Measurements from ENCODE around the gene MEIS2.

MEIS2 gene

DNA sequence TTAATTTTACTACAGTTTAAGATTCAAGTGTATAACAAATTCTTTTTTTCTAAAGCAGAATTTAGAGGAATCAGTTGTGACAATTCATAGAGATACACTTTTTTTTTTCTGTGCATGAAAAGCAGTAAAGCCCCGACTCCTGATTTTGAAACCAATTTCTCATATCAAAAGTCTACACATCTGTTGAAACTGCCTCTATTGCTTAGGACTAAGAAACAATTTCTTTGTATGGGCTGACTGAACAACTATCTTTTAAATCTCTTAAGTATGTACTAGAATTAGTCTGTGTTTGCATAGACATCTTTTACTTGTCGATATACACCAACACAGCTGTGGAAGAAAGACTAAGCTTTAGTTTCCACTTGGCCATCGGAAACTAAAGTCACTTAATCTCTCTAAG, 127.6 kb downstream of the MEIS2 start:
- TF ChIP-seq, protein P1, sequence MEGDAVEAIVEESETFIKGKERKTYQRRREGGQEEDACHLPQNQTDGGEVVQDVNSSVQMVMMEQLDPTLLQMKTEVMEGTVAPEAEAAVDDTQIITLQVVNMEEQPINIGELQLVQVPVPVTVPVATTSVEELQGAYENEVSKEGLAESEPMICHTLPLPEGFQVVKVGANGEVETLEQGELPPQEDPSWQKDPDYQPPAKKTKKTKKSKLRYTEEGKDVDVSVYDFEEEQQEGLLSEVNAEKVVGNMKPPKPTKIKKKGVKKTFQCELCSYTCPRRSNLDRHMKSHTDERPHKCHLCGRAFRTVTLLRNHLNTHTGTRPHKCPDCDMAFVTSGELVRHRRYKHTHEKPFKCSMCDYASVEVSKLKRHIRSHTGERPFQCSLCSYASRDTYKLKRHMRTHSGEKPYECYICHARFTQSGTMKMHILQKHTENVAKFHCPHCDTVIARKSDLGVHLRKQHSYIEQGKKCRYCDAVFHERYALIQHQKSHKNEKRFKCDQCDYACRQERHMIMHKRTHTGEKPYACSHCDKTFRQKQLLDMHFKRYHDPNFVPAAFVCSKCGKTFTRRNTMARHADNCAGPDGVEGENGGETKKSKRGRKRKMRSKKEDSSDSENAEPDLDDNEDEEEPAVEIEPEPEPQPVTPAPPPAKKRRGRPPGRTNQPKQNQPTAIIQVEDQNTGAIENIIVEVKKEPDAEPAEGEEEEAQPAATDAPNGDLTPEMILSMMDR (IDR thresholded peaks at IDR 0.05; ENCODE audit: insufficient read depth, low read depth, low read length, missing control alignments): no peak
- DNase-seq (ENCODE audit: low read depth): no peak
- H3K4me3 ChIP-seq (ENCODE audit: low read length): no peak overlapping the region

GRCh38 chr15:36970522-36970921, 129.8 kb downstream of the MEIS2 start:
- TF ChIP-seq, protein P1 (IDR thresholded peaks at IDR 0.05; ENCODE audit: insufficient read depth, low read depth, low read length, missing control alignments): no peak
- H3K4me3 ChIP-seq (ENCODE audit: low read length): no peak overlapping the region
- DNase-seq (ENCODE audit: low read depth): no peak

DNA sequence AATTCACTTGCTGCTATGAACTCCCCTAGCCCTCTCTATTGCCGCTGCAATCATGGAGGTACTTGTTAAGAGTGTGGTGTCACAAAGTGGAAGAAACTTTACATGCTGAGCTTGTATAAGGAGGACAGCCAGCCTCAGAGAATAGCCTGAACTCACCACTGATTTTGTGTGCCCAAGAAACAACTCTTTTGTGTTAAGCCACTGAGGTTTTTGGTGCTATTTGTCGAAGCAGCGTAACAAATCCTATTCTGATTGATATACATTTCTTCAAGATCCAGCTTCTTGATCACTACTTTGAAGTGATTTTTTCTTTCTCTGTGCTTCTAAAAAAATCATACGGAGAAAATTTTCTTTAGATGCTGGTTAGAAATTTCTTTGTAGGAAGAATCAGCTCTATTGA, 132.4 kb downstream of the MEIS2 start:
- TF ChIP-seq, protein P1 (IDR thresholded peaks at IDR 0.05; ENCODE audit: insufficient read depth, low read depth, low read length, missing control alignments): no peak
- no peak for DNase-seq (ENCODE audit: low read depth)
- no peak overlapping the region for H3K4me3 ChIP-seq (ENCODE audit: low read length)

GRCh38 chr15:36966708-36967107, 133.6 kb downstream of the MEIS2 start:
- DNase-seq (ENCODE audit: low read depth): no peak
- TF ChIP-seq, protein P1 (IDR thresholded peaks at IDR 0.05; ENCODE audit: insufficient read depth, low read depth, low read length, missing control alignments): no peak
- no peak overlapping the region for H3K4me3 ChIP-seq (ENCODE audit: low read length)

DNA sequence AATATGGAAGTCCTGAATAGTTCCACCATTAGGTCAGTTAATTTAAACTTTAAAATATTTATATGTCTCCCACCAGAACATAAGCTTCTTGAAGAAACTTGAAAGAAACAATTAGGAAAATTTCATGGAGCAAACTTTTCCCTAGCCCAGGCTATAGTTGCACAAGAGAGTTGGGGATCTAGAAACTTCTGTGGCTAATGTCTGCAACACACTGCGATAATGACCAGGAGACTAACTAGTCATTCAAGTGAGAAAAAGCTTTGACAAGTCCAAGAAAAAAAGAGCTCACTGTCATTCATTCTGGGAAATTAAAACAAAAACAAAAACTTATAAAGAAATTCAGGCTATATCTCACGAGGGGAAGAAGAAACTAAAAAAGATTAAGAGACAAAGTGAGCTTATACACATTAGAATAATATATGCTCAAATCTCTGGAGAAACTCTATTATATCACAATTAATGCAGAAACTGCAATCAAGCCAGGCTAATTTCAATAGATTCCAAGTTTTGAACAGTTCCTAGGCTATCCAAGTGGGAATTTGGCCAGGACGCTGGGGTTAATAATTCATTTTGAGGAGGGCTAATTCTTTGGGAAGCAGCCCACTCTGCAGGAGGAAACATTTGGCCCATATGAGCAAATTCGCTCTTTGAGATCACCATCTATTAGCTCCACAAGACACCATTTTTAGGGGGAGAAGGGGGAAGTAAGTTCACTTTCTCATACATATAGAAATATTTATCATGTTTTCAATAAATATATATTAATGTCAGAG, 134.6 kb downstream of the MEIS2 start:
- no peak overlapping the region for H3K4me3 ChIP-seq (ENCODE audit: low read length)
- DNase-seq (ENCODE audit: low read depth): no peak
- TF ChIP-seq, protein P1 (IDR thresholded peaks at IDR 0.05; ENCODE audit: insufficient read depth, low read depth, low read length, missing control alignments): no peak

DNA sequence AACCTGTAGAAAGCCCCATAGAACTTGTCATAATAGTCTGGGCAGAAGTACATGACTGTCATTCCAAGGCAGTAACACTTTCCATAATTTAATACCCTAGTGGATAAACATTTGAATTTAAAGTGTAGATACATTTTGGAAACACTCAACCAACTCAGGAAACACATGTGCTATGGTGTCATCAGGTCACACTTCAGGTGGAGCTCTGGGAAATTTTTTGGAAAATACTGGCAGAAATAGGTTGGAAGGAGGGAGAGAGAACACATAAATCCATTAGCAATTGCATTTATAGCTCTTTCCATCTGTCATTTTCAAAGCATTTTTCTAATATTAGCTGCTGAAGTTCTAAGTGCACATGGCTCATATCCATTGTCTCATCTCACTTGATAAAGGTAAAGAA, 135.7 kb downstream of the MEIS2 start:
- no peak for DNase-seq (ENCODE audit: low read depth)
- H3K4me3 ChIP-seq (ENCODE audit: low read length): no peak overlapping the region
- TF ChIP-seq, protein P1 (IDR thresholded peaks at IDR 0.05; ENCODE audit: insufficient read depth, low read depth, low read length, missing control alignments): no peak

- no peak overlapping the region for H3K4me3 ChIP-seq (ENCODE audit: low read length)
- TF ChIP-seq, protein P1 (IDR thresholded peaks at IDR 0.05; ENCODE audit: insufficient read depth, low read depth, low read length, missing control alignments): no peak
- DNase-seq (ENCODE audit: low read depth): no peak
These were observed 138.4 kb downstream of the MEIS2 start for GRCh38 chr15:36961956-36962355.

All from epithelial cell of esophagus (primary cell).